ENCODE results near the gene SNAP47. TPM values are rescaled to one million over a fixed set of nuclear protein-coding genes. Genes with fewer than 3 reads are reported as not detected.

Gene SNAP47
- polyA plus RNA-seq, 6 donors from 2014 or later, result 30.7 to 45.9 (median 37.9) TPM

GRCh38 chr1:227770812-227771211 lies 35.6 kb downstream of the SNAP47 start:
- H3K4me1 Mint-ChIP-seq, result peaks cover 0 to 12% (median 4%) of the 10 kb centered on the region in 3 donors
- peaks cover 8 to 12% of the 10 kb centered on the region in 2 donors for H3K36me3 Mint-ChIP-seq
- peak overlapping the region in 1 of 6 donors; percentile 63 for H3K27ac Mint-ChIP-seq
- no peak for DNase-seq
- no peak for ATAC-seq (ENCODE audit: low read depth in 2 of 2)
- H3K4me3 Mint-ChIP-seq, result no peak overlapping the region
- H3K27me3 Mint-ChIP-seq, result no peaks in the 10 kb centered on the region
- no peaks in the 10 kb centered on the region for H3K9me3 Mint-ChIP-seq

DNA sequence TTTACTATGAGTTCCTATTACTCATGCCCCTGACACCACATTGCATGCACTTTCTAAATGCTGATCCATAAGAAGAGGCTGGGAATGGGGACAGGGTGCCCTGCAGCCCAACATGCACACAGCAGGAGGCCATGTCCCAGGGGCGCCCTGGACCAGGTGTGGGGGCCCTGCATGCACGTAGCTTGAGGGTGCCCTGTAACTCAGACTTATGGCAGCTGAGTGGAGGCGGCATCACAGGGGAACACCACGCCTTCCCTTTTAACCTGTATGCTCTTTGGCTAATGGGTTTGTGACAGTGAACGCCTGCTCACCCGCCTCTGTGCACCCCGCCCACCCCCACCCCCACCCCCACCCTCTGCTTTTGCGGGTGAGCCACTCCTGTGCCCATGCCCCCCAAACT lies 36.1 kb downstream of the SNAP47 start:
- H3K36me3 Mint-ChIP-seq, result peaks cover 8 to 15% of the 10 kb centered on the region in 2 donors
- H3K4me3 Mint-ChIP-seq, result no peak overlapping the region
- DNase-seq (no peak), ATAC-seq (ENCODE audit: low read depth in 2 of 2) (no peak)
- peaks cover 0 to 9% (median 4%) of the 10 kb centered on the region in 3 donors for H3K4me1 Mint-ChIP-seq
- no peaks in the 10 kb centered on the region for H3K27me3 Mint-ChIP-seq
- no peak overlapping the region for H3K27ac Mint-ChIP-seq
- no peaks in the 10 kb centered on the region for H3K9me3 Mint-ChIP-seq

GRCh38 chr1:227771771-227772170 lies 36.5 kb downstream of the SNAP47 start:
- Mint-ChIP-seq H3K27ac (no peak overlapping the region), H3K27me3 (no peaks in the 10 kb centered on the region), H3K9me3 (no peaks in the 10 kb centered on the region), H3K4me1 (peaks cover 0 to 4% (median 4%) of the 10 kb centered on the region in 3 donors), H3K4me3 (no peak overlapping the region), H3K36me3 (peaks cover 8 to 18% of the 10 kb centered on the region in 2 donors)
- DNase-seq (no peak), ATAC-seq (ENCODE audit: low read depth in 2 of 2) (no peak)

DNA sequence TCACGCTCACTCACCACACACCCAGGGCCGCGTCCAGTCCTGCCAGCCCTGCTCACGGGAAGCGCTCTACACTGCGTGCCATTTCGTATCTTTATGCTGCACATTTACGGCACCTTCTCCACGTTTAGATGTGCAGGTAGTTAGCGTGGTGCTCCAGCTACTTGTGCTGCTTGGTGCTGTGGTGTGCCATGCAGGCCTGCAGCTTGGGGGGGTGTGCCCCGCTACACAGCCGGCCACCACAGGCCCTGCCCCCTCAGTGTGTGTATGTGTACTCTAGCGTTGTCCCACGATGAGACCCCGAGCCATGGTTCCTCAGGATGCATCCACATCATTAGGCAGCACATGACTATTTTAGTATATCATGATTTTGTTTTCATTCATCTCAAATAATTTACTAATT lies 38.3 kb downstream of the SNAP47 start:
- no peak for DNase-seq
- Mint-ChIP-seq H3K36me3 (peaks cover 0 to 15% of the 10 kb centered on the region in 2 donors), H3K27ac (no peak overlapping the region), H3K4me1 (no peaks in the 10 kb centered on the region), H3K9me3 (no peaks in the 10 kb centered on the region), H3K4me3 (no peak overlapping the region), H3K27me3 (no peaks in the 10 kb centered on the region)
- no peak for ATAC-seq (ENCODE audit: low read depth in 2 of 2)

DNA sequence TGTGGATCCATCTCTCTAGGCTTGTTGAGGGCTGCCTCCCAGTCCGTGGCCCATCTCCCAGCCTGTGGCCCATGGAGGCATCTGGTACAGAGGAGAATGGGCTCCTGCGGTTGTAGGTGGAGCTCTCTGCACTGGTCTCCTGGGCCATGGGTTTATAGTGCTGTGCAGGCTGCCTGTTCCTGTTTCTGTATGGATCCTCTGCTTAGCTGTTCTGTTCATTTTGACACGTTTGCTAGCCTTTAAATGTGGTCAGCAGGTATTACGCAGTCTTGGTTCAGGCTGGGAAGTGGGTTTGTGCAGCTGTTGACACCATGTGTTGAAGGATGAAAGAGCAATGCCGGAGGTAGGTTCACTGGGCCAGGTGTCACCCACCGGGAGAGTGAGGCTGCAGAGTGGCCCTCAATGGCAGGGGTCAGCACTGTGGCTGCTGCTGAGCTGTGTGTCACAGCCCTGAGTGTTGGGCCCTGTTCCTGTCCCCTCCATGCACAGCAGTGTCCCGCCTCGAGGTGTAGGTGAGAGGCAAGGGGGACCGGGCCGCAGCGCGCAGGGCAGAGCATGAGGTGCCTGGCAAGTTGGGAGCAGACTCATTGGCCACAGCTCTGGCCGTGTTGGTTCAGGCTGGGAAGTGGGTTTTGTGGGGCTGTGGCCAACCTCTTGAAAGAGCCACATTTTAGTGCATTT lies 39.0 kb downstream of the SNAP47 start:
- ATAC-seq (ENCODE audit: low read depth in 2 of 2) (no peak), DNase-seq (no peak)
- Mint-ChIP-seq H3K36me3 (peaks cover 0 to 10% of the 10 kb centered on the region in 2 donors), H3K4me1 (no peaks in the 10 kb centered on the region), H3K27me3 (no peaks in the 10 kb centered on the region), H3K27ac (peak overlapping the region in 1 of 6 donors; percentile 87), H3K9me3 (no peaks in the 10 kb centered on the region), H3K4me3 (no peak overlapping the region)

- ATAC-seq (ENCODE audit: low read depth in 2 of 2), result no peak
- H3K4me3 Mint-ChIP-seq, result no peak overlapping the region
- no peak overlapping the region for H3K27ac Mint-ChIP-seq
These were observed 39.8 kb downstream of the SNAP47 start for GRCh38 chr1:227774821-227775661.

GRCh38 chr1:227775841-227776240 lies 40.6 kb downstream of the SNAP47 start:
- Mint-ChIP-seq H3K27me3 (no peaks in the 10 kb centered on the region), H3K4me1 (no peaks in the 10 kb centered on the region)

More at GRCh38 chr1:227774821-227775661, 39.8 kb downstream of the SNAP47 start:
- H3K9me3 Mint-ChIP-seq, result no peaks in the 10 kb centered on the region
- no peaks in the 10 kb centered on the region for H3K4me1 Mint-ChIP-seq
- DNase-seq, result no peak
- peaks cover 0 to 10% of the 10 kb centered on the region in 2 donors for H3K36me3 Mint-ChIP-seq
- H3K27me3 Mint-ChIP-seq, result no peaks in the 10 kb centered on the region

DNA sequence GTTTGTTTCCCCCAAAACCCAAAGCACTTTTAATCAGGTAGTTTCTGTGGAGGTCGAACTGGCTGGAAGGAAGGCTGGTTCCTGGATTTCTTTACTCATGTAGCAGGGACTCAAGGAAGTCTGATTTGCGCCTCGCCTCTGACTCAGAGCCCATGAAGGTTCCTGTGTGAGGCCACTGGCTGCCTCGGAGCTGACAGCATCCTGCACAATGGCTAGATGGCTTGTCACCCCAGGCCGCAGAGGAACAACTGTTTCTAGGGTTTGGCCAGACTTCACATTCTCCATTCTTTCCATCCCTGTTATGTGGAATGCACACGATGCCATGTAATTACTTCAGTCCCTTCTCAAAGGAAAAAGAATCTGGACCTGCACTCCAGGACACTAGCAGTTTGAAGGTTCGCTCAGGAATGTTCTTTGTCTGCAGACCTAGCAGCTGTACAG lies 41.1 kb downstream of the SNAP47 start:
- no peak overlapping the region for H3K4me3 Mint-ChIP-seq
- no peak overlapping the region for H3K27ac Mint-ChIP-seq
- peaks cover 0 to 6% of the 10 kb centered on the region in 2 donors for H3K36me3 Mint-ChIP-seq
- ATAC-seq (ENCODE audit: low read depth in 2 of 2) (no peak), DNase-seq (no peak)
- H3K27me3 Mint-ChIP-seq, result no peaks in the 10 kb centered on the region
- H3K9me3 Mint-ChIP-seq, result no peaks in the 10 kb centered on the region
- H3K4me1 Mint-ChIP-seq, result no peaks in the 10 kb centered on the region

More at GRCh38 chr1:227775841-227776240, 40.6 kb downstream of the SNAP47 start:
- Mint-ChIP-seq H3K36me3 (peaks cover 0 to 6% of the 10 kb centered on the region in 2 donors), H3K9me3 (no peaks in the 10 kb centered on the region), H3K27ac (no peak overlapping the region), H3K4me3 (peak overlapping the region in 1 of 8 donors; percentile 25)
- ATAC-seq (ENCODE audit: low read depth in 2 of 2) (no peak), DNase-seq (no peak)

- peaks cover 0 to 6% of the 10 kb centered on the region in 2 donors for H3K36me3 Mint-ChIP-seq
- no peak overlapping the region for H3K27ac Mint-ChIP-seq
- H3K4me1 Mint-ChIP-seq, result no peaks in the 10 kb centered on the region
- no peak overlapping the region for H3K4me3 Mint-ChIP-seq
- H3K27me3 Mint-ChIP-seq, result no peaks in the 10 kb centered on the region
- no peak for ATAC-seq (ENCODE audit: low read depth in 2 of 2)
- no peak for DNase-seq
- H3K9me3 Mint-ChIP-seq, result no peaks in the 10 kb centered on the region
These were observed 41.9 kb downstream of the SNAP47 start for GRCh38 chr1:227777156-227777555.

DNA sequence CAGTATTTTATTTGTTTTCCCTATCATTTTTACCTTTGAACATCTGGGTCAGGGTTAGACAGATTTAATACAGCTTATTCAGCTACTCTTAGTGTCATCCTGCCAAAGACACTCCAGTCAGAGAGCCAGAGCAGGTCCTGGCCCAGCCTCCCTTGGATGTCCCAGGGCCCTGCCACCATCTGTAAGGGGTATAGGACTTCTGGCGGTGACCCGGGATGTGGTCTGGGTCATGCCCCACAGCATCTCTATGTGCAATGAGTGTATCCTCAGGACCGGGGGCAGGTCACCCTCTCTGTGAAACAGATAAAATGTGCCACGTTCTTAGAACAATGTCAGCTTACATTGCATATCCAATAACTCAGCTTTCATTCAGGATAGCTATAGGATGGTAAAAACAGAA lies 42.4 kb downstream of the SNAP47 start:
- Mint-ChIP-seq H3K4me3 (peak overlapping the region in 1 of 8 donors; percentile 35), H3K27me3 (no peaks in the 10 kb centered on the region), H3K36me3 (peaks cover 0 to 6% of the 10 kb centered on the region in 2 donors), H3K4me1 (no peaks in the 10 kb centered on the region), H3K9me3 (peaks cover 0 to 1% (median 0%) of the 10 kb centered on the region in 7 donors), H3K27ac (no peak overlapping the region)
- no peak for ATAC-seq (ENCODE audit: low read depth in 2 of 2)
- DNase-seq, result no peak

- H3K36me3 Mint-ChIP-seq, result peaks cover 0 to 6% of the 10 kb centered on the region in 2 donors
- H3K27ac Mint-ChIP-seq, result no peak overlapping the region
- no peaks in the 10 kb centered on the region for H3K4me1 Mint-ChIP-seq
- H3K4me3 Mint-ChIP-seq, result no peak overlapping the region
- ATAC-seq (ENCODE audit: low read depth in 2 of 2) (no peak), DNase-seq (no peak)
- no peaks in the 10 kb centered on the region for H3K27me3 Mint-ChIP-seq
- peaks cover 0 to 1% (median 0%) of the 10 kb centered on the region in 7 donors for H3K9me3 Mint-ChIP-seq
These were observed 43.2 kb downstream of the SNAP47 start for GRCh38 chr1:227778401-227778947.

GRCh38 chr1:227779021-227779441 lies 43.8 kb downstream of the SNAP47 start:
- H3K36me3 Mint-ChIP-seq, result peaks cover 0 to 6% of the 10 kb centered on the region in 2 donors
- no peaks in the 10 kb centered on the region for H3K4me1 Mint-ChIP-seq
- ATAC-seq (ENCODE audit: low read depth in 2 of 2) (no peak), DNase-seq (no peak)
- no peaks in the 10 kb centered on the region for H3K27me3 Mint-ChIP-seq
- H3K27ac Mint-ChIP-seq, result no peak overlapping the region
- no peak overlapping the region for H3K4me3 Mint-ChIP-seq
- H3K9me3 Mint-ChIP-seq, result peaks cover 0 to 2% (median 0%) of the 10 kb centered on the region in 7 donors

DNA sequence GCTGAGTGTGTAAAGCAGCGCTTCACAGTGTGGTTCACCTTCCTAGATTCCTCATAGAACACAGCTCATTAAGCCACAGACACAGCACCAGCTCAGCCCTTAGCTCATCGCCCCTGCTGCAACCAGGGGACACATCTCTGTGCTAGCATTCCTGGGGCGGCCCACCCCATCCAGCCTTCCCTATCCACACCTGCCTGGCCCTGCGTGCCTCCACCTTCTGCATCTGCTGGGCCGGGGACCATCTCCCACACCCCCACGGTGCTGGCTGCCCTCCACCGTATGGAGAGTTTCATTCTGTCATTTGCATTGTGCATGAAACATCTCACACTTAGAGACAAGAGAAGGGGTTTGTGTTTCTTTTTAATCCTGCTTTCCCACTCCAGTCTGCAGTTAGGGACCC lies 44.5 kb downstream of the SNAP47 start:
- Mint-ChIP-seq H3K4me3 (no peak overlapping the region), H3K4me1 (no peaks in the 10 kb centered on the region), H3K27me3 (no peaks in the 10 kb centered on the region), H3K36me3 (peaks cover 0 to 6% of the 10 kb centered on the region in 2 donors), H3K27ac (no peak overlapping the region), H3K9me3 (peaks cover 0 to 6% (median 0%) of the 10 kb centered on the region in 7 donors)
- ATAC-seq (ENCODE audit: low read depth in 2 of 2) (no peak), DNase-seq (no peak)

All from naive B cell (primary cell).